ENCODE measurements around the gene PLA2G4F.
A peak's percentile ranks its signal among the peaks of the same experiment; 100 is the strongest.

The PLA2G4F gene

GRCh38 chr15:42163947-42164550 lies 7.6 kb upstream of the PLA2G4F start:
- DNase-seq = no peak

- DNase-seq = no peak
Observed at GRCh38 chr15:42163291-42163690, 6.9 kb upstream of the PLA2G4F start.

GRCh38 chr15:42160136-42160535 lies 3.7 kb upstream of the PLA2G4F start:
- no peak for DNase-seq

- no peak for DNase-seq
Observed at GRCh38 chr15:42159381-42160015, 3.1 kb upstream of the PLA2G4F start.

GRCh38 chr15:42158941-42159340 lies 2.5 kb upstream of the PLA2G4F start:
- no peak for DNase-seq

GRCh38 chr15:42157981-42158765 lies 1.7 kb upstream of the PLA2G4F start:
- DNase-seq = no peak

GRCh38 chr15:42157381-42157780 lies 945 bp upstream of the PLA2G4F start:
- no peak for DNase-seq

GRCh38 chr15:42155546-42156242 lies 742 bp downstream of the PLA2G4F start:
- peak; percentile 45 for DNase-seq

- DNase-seq = no peak
Observed at GRCh38 chr15:42154956-42155355, 1.5 kb downstream of the PLA2G4F start.

- DNase-seq = no peak
Observed at GRCh38 chr15:42154212-42154941, 2.1 kb downstream of the PLA2G4F start.

- DNase-seq = no peak
Observed at GRCh38 chr15:42153874-42154211, 2.6 kb downstream of the PLA2G4F start.

GRCh38 chr15:42152921-42153698 lies 3.3 kb downstream of the PLA2G4F start:
- DNase-seq = no peak

- DNase-seq = no peak
Observed at GRCh38 chr15:42152196-42152920, 4.1 kb downstream of the PLA2G4F start.

GRCh38 chr15:42151736-42152135 lies 4.7 kb downstream of the PLA2G4F start:
- no peak for DNase-seq

- no peak for DNase-seq
Observed at GRCh38 chr15:42151141-42151561, 5.3 kb downstream of the PLA2G4F start.

- no peak for DNase-seq
Observed at GRCh38 chr15:42150219-42150970, 6.0 kb downstream of the PLA2G4F start.

GRCh38 chr15:42149493-42150218 lies 6.8 kb downstream of the PLA2G4F start:
- DNase-seq = no peak

GRCh38 chr15:42148808-42149492 lies 7.5 kb downstream of the PLA2G4F start:
- no peak for DNase-seq

GRCh38 chr15:42147431-42147735 lies 9.1 kb downstream of the PLA2G4F start:
- DNase-seq = no peak

Data from NCI-H146 (cell line).